H1 (cell line): ENCODE measurements around the gene ROBO4. TPM values are rescaled to one million over a fixed set of nuclear protein-coding genes. Genes with fewer than 3 reads are reported as not detected.

Source experiments
- CTCF ChIA-PET: fragments of 300-600 bp; sonication (Branson Sonifier 250); formaldehyde crosslinking; loops from one replicate; lab custom pipeline; 2021; ENCODE audit not compliant: partially characterized antibody; lab: Charles Lee
- POLR2A ChIA-PET: fragments of 300-600 bp; sonication (Branson Sonifier 250); formaldehyde crosslinking; loops from one replicate; lab custom pipeline; 2021; ENCODE audit warnings: inconsistent platforms; ENCODE audit not compliant: partially characterized antibody; lab: Charles Lee
- DNase-seq, 2 experiments: peaks; one replicate each; pipeline versions ENCODE4 v3.0.0 to v3.0.0-alpha.2; 2010 to 2022; ENCODE audit warnings: low spot score in 2 of 2, low read depth in 1 of 2, mixed read lengths in 1 of 2
- FAIRE-seq: peaks from 2 replicates; lab custom pipeline; 2011; peaks lifted over from hg19 to GRCh38; lab: Jason Lieb, UNC
- H2AFZ ChIP-seq: 2 replicates; pipeline ENCODE4 v1.8.1; 2012; ENCODE audit warnings: low read length, inconsistent platforms
- H2AK5ac ChIP-seq: 2 replicates; pipeline ENCODE4 v1.6.1; 2013; ENCODE audit warnings: low read depth, low read length
- H2BK120ac ChIP-seq: replicated peaks from 2 replicates; pipeline ENCODE3; 2013; ENCODE audit warnings: low read depth, low read length, inconsistent platforms
- H2BK12ac ChIP-seq: 2 replicates; pipeline ENCODE4 v1.6.1; 2013; ENCODE audit warnings: low read depth, low read length
- H2BK15ac ChIP-seq: 2 replicates; pipeline ENCODE4 v1.6.1; 2013; ENCODE audit warnings: low read length
- H2BK20ac ChIP-seq: 2 replicates; pipeline ENCODE4 v1.6.1; 2013; ENCODE audit warnings: low read length
- H2BK5ac ChIP-seq: 2 replicates; pipeline ENCODE4 v1.6.1; 2013; ENCODE audit warnings: low read depth, low read length
- H3K14ac ChIP-seq: 2 replicates; pipeline ENCODE4 v1.6.1; 2013; ENCODE audit warnings: inconsistent platforms; ENCODE audit not compliant: insufficient read length
- H3K18ac ChIP-seq: 2 replicates; pipeline ENCODE4 v1.6.1; 2013; ENCODE audit warnings: low read length; ENCODE audit errors: extremely low read depth
- H3K23ac ChIP-seq: 2 replicates; pipeline ENCODE4 v1.6.1; 2013; ENCODE audit warnings: inconsistent platforms; ENCODE audit not compliant: insufficient read length
- H3K23me2 ChIP-seq: 2 replicates; pipeline ENCODE4 v1.6.1; 2013; ENCODE audit warnings: low read depth, low read length
- H3K27ac ChIP-seq: 2 replicates; pipeline ENCODE4 v1.6.1; 2011; ENCODE audit warnings: low read depth, low read length, inconsistent platforms
- H3K27me3 ChIP-seq, 4 experiments: replicated peaks in 1 of 4; 1 replicate in 1 of 4; 2 replicates in 3 of 4; pipeline versions ENCODE4 v1.6.1 to v1.8.1; 2011 to 2013; ENCODE audit warnings: low read length in 3 of 4, mild to moderate bottlenecking in 3 of 4, inconsistent platforms in 2 of 4, mixed read lengths in 2 of 4, moderate library complexity in 1 of 4; ENCODE audit not compliant: control insufficient read depth in 3 of 4, insufficient read depth in 3 of 4; ENCODE audit errors: extremely low read depth in 1 of 4
- H3K36me3 ChIP-seq, 4 experiments: 2 replicates each; pipeline versions ENCODE4 v1.6.1 to v1.8.1; 2011 to 2013; ENCODE audit warnings: mild to moderate bottlenecking in 4 of 4, low read length in 3 of 4, moderate library complexity in 2 of 4, control low read depth in 1 of 4, inconsistent platforms in 1 of 4; ENCODE audit not compliant: insufficient read depth in 4 of 4, control insufficient read depth in 2 of 4
- H3K4ac ChIP-seq: replicated peaks from 2 replicates; pipeline ENCODE3; 2013; ENCODE audit warnings: low read length, low read depth, mixed read lengths, inconsistent platforms; ENCODE audit not compliant: insufficient read length
- H3K4me1 ChIP-seq, 4 experiments: replicated peaks in 1 of 4; 1 replicate in 1 of 4; 2 replicates in 3 of 4; pipeline versions ENCODE4 v1.6.1 to v1.8.1; 2011 to 2013; ENCODE audit warnings: low read length in 3 of 4, inconsistent platforms in 2 of 4, mixed read lengths in 1 of 4; ENCODE audit not compliant: insufficient read depth in 4 of 4, control insufficient read depth in 3 of 4
- H3K4me2 ChIP-seq, 2 experiments: 2 replicates each; pipeline versions ENCODE4 v1.6.1 to v1.8.1; 2011 to 2013; ENCODE audit warnings: low read depth in 2 of 2, low read length in 2 of 2, control low read depth in 1 of 2, inconsistent platforms in 1 of 2, mild to moderate bottlenecking in 1 of 2; ENCODE audit not compliant: insufficient read depth in 1 of 2
- H3K4me3 ChIP-seq, 4 experiments: fragments of 200-600, 300-600 bp in 1 of 4; sonication (generic), shearing (Covaris generic), sonication (Bioruptor Twin) in 1 of 4; 2 replicates each; pipeline versions ENCODE4 v1.5.1 to v1.8.1; 2011 to 2016; ENCODE audit warnings: low read length in 4 of 4, low read depth in 3 of 4, control low read depth in 2 of 4, inconsistent platforms in 2 of 4, mild to moderate bottlenecking in 2 of 4, mixed read lengths in 1 of 4, moderate library complexity in 1 of 4; ENCODE audit not compliant: insufficient read depth in 2 of 4; ENCODE audit errors: extremely low read depth in 1 of 4
- H3K56ac ChIP-seq: replicated peaks from 2 replicates; pipeline ENCODE3; 2013; ENCODE audit warnings: low read depth, mild to moderate bottlenecking, mixed read lengths, low read length, inconsistent platforms; ENCODE audit not compliant: insufficient read length
- H3K79me1 ChIP-seq: 2 replicates; pipeline ENCODE4 v1.6.1; 2013; ENCODE audit warnings: low read depth, low read length, control low read depth
- H3K79me2 ChIP-seq, 2 experiments: 2 replicates each; pipeline versions ENCODE4 v1.6.1 to v1.8.1; 2012 to 2013; ENCODE audit warnings: low read length in 2 of 2, mild to moderate bottlenecking in 2 of 2, inconsistent platforms in 1 of 2; ENCODE audit not compliant: insufficient read depth in 2 of 2, control insufficient read depth in 1 of 2
- H3K9ac ChIP-seq, 4 experiments: replicated peaks in 1 of 4; 1 replicate in 1 of 4; 2 replicates in 3 of 4; pipeline versions ENCODE4 v1.6.1 to v1.8.1; 2011 to 2013; ENCODE audit warnings: low read depth in 3 of 4, low read length in 3 of 4, control low read depth in 2 of 4, mild to moderate bottlenecking in 2 of 4, moderate library complexity in 2 of 4, inconsistent platforms in 1 of 4; ENCODE audit errors: extremely low read depth in 1 of 4
- H3K9me3 ChIP-seq, 2 experiments: 2 replicates each; pipeline versions ENCODE4 v1.6.1 to v1.8.1; 2012 to 2013; ENCODE audit warnings: mild to moderate bottlenecking in 2 of 2, moderate library complexity in 2 of 2, control low read depth in 1 of 2, inconsistent platforms in 1 of 2, low read depth in 1 of 2, low read length in 1 of 2, mixed read lengths in 1 of 2; ENCODE audit not compliant: insufficient read depth in 2 of 2
- H4K20me1 ChIP-seq, 2 experiments: replicated peaks in 1 of 2; 2 replicates each; pipeline versions ENCODE3 to v1.8.1; 2011 to 2013; ENCODE audit warnings: inconsistent platforms in 2 of 2, low read length in 2 of 2, mild to moderate bottlenecking in 1 of 2; ENCODE audit not compliant: insufficient read depth in 2 of 2, control insufficient read depth in 1 of 2
- H4K5ac ChIP-seq: 2 replicates; pipeline ENCODE4 v1.6.1; 2013; ENCODE audit warnings: low read length, low read depth, mixed read lengths, inconsistent platforms; ENCODE audit not compliant: insufficient read length
- H4K8ac ChIP-seq: 2 replicates; pipeline ENCODE4 v1.8.0; 2013; ENCODE audit warnings: mild to moderate bottlenecking, moderate library complexity, low read length, inconsistent platforms; ENCODE audit not compliant: insufficient read depth; ENCODE audit errors: extremely low read depth
- H4K91ac ChIP-seq: replicated peaks from 2 replicates; pipeline ENCODE3; 2013; ENCODE audit warnings: low read length, mixed read lengths, inconsistent platforms; ENCODE audit not compliant: insufficient read length
- ASH2L ChIP-seq: fragments of 200-600, 300-600 bp; sonication (generic); IDR thresholded peaks from one replicate; pipeline ENCODE4 v1.7.1; 2017; ENCODE audit warnings: low read length
- BACH1 ChIP-seq: IDR thresholded peaks from 2 replicates; pipeline ENCODE4 v1.6.1; 2012; ENCODE audit warnings: low read length, improper control_type of control experiment
- CBX5 ChIP-seq: fragments of 300-800, 300-1000 bp; sonication (generic); IDR thresholded peaks from 2 replicates; pipeline ENCODE4 v1.7.1; 2016; ENCODE audit warnings: antibody characterized with exemption, low read length, low read depth
- CTCF ChIP-seq, 3 experiments: IDR thresholded peaks; 1 replicate in 2 of 3; 2 replicates in 1 of 3; pipeline versions ENCODE4 v1.5.1 to v1.6.1; 2011; ENCODE audit warnings: low read length in 3 of 3, mild to moderate bottlenecking in 3 of 3, inconsistent platforms in 2 of 3, low read depth in 1 of 3, moderate library complexity in 1 of 3; ENCODE audit not compliant: insufficient read depth in 1 of 3; ENCODE audit errors: control extremely low read depth in 1 of 3
- HDAC2 ChIP-seq, 2 experiments: fragments of 300-600 bp in 1 of 2; sonication (generic) in 1 of 2; IDR thresholded peaks; 2 replicates each; pipeline ENCODE4 v1.6.1; 2011 to 2012; ENCODE audit warnings: low read depth in 2 of 2, low read length in 2 of 2, mild to moderate bottlenecking in 2 of 2, moderate library complexity in 2 of 2, borderline replicate concordance in 1 of 2, inconsistent platforms in 1 of 2
- TAF7 ChIP-seq: optimal IDR thresholded peaks from 2 replicates; pipeline ENCODE3; 2011; ENCODE audit warnings: low read depth, mild to moderate bottlenecking, inconsistent platforms, low read length, moderate library complexity, borderline replicate concordance
- ZNF274 ChIP-seq: IDR thresholded peaks from 2 replicates; pipeline ENCODE4 v1.7.0; 2012; ENCODE audit warnings: low read length, borderline replicate concordance; ENCODE audit errors: extremely low read depth
- WGBS, 2 experiments: shearing (Covaris generic) in 1 of 2; methylation state at CpG; one replicate each; pipeline versions ENCODE4 v1.1.6 to v1.1.7; 2013 to 2015; ENCODE audit warnings: low lambda C conversion rate in 2 of 2, mixed read lengths in 2 of 2, inconsistent platforms in 1 of 2, low coverage in 1 of 2, missing lambda C conversion rate in 1 of 2; ENCODE audit not compliant: insufficient replicate concordance in 2 of 2, insufficient coverage in 1 of 2, insufficient read length in 1 of 2; ENCODE audit errors: extremely low coverage in 1 of 2, missing lambda C conversion rate in 1 of 2; 5-methylcytosine and 5-hydroxymethylcytosine counted together
- polyA plus RNA-seq, 7 experiments: library from polyadenylated mRNA; depleted of rRNA in 3 of 7; stranded (reverse) in 5 of 7; unstranded in 2 of 7; fragments of >200 nt in 5 of 7; fragments of 200-250 nt in 2 of 7; gene quantifications; 1 replicate in 5 of 7; 2 replicates in 1 of 7; 4 replicates in 1 of 7; pipeline versions ENCODE4 v1.2.1 to v1.2.3, GENCODE V29; 2011 to 2013; ENCODE audit warnings: missing spikeins in 2 of 7, mixed read lengths in 2 of 7
- total RNA-seq: library from RNA; stranded (reverse); fragmentation: NEBNext Ultra II Directional; extraction: Animal tissue kit (Norgen Biotek cat#: 25700); gene quantifications from 2 replicates; pipeline ENCODE4 v1.2.1, GENCODE V29; 2021

ROBO4 gene
- total and polyA plus RNA-seq, 2 of the 8 experiments (the other 6 are each of a cell fraction or from before 2014, with no cell fraction given) = 0.03 TPM; not detected in 1

DNA sequence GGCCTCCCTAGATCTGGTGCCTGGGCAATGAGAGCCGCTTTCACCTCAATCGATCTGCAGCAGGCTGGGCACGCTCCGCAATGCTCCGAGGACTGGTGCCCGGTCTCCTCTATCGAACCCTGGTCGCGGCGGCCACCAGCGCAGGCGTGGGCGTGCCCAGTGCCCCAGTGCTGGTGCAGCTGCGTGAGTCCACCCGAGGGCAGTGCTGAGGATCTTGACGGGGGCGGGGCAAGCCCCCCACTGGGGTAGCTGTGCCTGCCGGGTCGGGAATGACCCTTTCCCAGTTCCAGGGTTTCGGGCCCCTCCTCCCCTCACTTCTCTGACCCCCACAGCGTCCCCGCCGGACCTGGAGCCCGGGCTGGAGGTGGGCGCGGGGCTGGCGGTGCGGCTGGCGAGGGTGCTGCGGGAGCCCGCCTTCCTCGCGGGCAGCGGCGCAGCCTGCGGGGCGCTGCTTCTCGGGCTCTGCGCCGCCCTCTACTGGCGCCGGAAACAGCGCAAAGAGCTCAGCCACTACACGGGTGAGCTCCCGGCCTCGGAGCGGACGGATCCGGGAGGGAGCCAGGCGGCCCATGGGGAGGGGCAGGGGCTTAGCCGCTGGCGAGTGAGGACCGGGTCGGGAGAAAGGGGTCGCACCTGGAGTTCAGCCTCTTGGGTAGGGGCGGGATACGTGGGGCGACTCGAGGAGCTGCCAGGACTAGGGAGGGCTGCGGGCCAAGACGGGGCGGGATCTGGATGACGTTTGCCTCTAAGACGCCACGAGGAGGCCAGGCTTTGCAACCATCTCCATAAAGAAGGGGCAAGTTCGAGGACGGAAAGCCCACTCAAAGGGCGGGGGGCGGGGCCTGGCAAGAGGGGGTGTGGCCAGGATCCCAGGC, 21.5 kb downstream of the ROBO4 start:
- CTCF ChIA-PET = interaction anchor here (0.6 to 3.0 kb wide), 28 partner anchors 8 to 468 kb away, joined by 3 to 22 read pairs (median 4); no protein-coding TSS in a partner anchor
- peak overlapping the region; percentile 90 for H3K18ac ChIP-seq
- no peak overlapping the region for H3K4ac ChIP-seq
- H3K27me3 ChIP-seq = peaks cover 5 to 48% (median 41%) of the 10 kb centered on the region in 4 experiments
- peak overlapping the region; percentile 68 for H4K91ac ChIP-seq
- no peak overlapping the region for H3K14ac ChIP-seq
- peak overlapping the region; percentile 24; the same call in 1 of the 2 replicates for H2BK5ac ChIP-seq
- H2AK5ac ChIP-seq = no peak overlapping the region
- H3K9ac ChIP-seq = peak overlapping the region in 3 of 4 experiments; percentile 60 to 62 (median 61); a peak in 5 of 7 replicates
- no peaks in the 10 kb centered on the region for H3K79me2 ChIP-seq
- peak overlapping the region; percentile 86; the same call in 1 of the 2 replicates for H4K8ac ChIP-seq
- H3K79me1 ChIP-seq = no peaks in the 10 kb centered on the region
- H4K20me1 ChIP-seq = no peaks in the 10 kb centered on the region
- peak overlapping the region; percentile 3 for H3K56ac ChIP-seq
- no peaks in the 10 kb centered on the region for H3K9me3 ChIP-seq
- no peak overlapping the region for H2BK120ac ChIP-seq
- peak overlapping the region; percentile 54; the same call in 1 of the 2 replicates for H3K27ac ChIP-seq
- H3K23ac ChIP-seq = no peak overlapping the region
- POLR2A ChIA-PET = interaction anchor here (0.6 to 1.0 kb wide), 8 partner anchors 10 to 138 kb away, joined by 3 to 4 read pairs (median 3); no protein-coding TSS in a partner anchor
- peak overlapping the region; percentile 40 to 75 for H3K4me2 ChIP-seq
- peaks cover 8% of the 10 kb centered on the region; the same call in 1 of the 2 replicates for H3K23me2 ChIP-seq
- peaks cover 0 to 12% (median 8%) of the 10 kb centered on the region in 4 experiments; a peak in 5 of 7 replicates for H3K4me1 ChIP-seq
- H3K4me3 ChIP-seq = peak overlapping the region; percentile 56 to 76 (median 62)
- 0 out of 2 replicates have a peak overlapping the region, but pooled peaks have one; percentile 61 for H2BK15ac ChIP-seq
- H2BK20ac ChIP-seq = no peak overlapping the region
- FAIRE-seq (no peak), DNase-seq (peak; percentile 78 to 93)
- H3K36me3 ChIP-seq = no peaks in the 10 kb centered on the region
- peak overlapping the region; percentile 84; the same call in 1 of the 2 replicates for H2BK12ac ChIP-seq
- H4K5ac ChIP-seq = peak overlapping the region; percentile 5
- WGBS, 2 experiments = 2% methylated on average over 57 of the region's 69 CpGs; no CpG with 5 or more reads in 1 of the 2 experiments
- peak overlapping the region; percentile 28; the same call in 1 of the 2 replicates for H2AFZ ChIP-seq
- TF ChIP-seq ZNF274 = no peak
- peak; percentile 88 for TF ChIP-seq ASH2L
- no peak for TF ChIP-seq CBX5
- peak; percentile 30 to 56; a peak in 2 of 4 replicates for TF ChIP-seq HDAC2 (IDR thresholded peaks at IDR 0.05; ENCODE audit: borderline replicate concordance in 1 of 2, low read depth in 2 of 2, low read length in 2 of 2)
- TF ChIP-seq CTCF (IDR thresholded peaks at IDR 0.05; ENCODE audit: control extremely low read depth in 1 of 3, insufficient read depth in 1 of 3, low read depth in 1 of 3, low read length in 3 of 3) = peak; percentile 65 to 77 (median 75)
- TF ChIP-seq BACH1 = peak; percentile 72
- TF ChIP-seq TAF7 = peak; percentile 34
